Measurements from ENCODE around the gene ARFGEF3. TPM values are rescaled to one million over a fixed set of nuclear protein-coding genes. Genes with fewer than 3 reads are reported as not detected.

ARFGEF3 gene
- total and polyA plus RNA-seq, 2 experiments from 2014 or later = 5.8 to 24.6 TPM

GRCh38 chr6:138115201-138115600, 46.5 kb upstream of the ARFGEF3 start:
- peaks cover 7% of the 10 kb centered on the region; the same call in 1 of the 3 replicates for H3K36me3 Mint-ChIP-seq (ENCODE audit: low read depth)
- H3K4me2 ChIP-seq = no peak overlapping the region
- no peak for TF ChIP-seq CREB1 (CRISPR knock-in tag; IDR thresholded peaks at IDR 0.05; ENCODE audit: low read depth)
- TF ChIP-seq, protein P1, sequence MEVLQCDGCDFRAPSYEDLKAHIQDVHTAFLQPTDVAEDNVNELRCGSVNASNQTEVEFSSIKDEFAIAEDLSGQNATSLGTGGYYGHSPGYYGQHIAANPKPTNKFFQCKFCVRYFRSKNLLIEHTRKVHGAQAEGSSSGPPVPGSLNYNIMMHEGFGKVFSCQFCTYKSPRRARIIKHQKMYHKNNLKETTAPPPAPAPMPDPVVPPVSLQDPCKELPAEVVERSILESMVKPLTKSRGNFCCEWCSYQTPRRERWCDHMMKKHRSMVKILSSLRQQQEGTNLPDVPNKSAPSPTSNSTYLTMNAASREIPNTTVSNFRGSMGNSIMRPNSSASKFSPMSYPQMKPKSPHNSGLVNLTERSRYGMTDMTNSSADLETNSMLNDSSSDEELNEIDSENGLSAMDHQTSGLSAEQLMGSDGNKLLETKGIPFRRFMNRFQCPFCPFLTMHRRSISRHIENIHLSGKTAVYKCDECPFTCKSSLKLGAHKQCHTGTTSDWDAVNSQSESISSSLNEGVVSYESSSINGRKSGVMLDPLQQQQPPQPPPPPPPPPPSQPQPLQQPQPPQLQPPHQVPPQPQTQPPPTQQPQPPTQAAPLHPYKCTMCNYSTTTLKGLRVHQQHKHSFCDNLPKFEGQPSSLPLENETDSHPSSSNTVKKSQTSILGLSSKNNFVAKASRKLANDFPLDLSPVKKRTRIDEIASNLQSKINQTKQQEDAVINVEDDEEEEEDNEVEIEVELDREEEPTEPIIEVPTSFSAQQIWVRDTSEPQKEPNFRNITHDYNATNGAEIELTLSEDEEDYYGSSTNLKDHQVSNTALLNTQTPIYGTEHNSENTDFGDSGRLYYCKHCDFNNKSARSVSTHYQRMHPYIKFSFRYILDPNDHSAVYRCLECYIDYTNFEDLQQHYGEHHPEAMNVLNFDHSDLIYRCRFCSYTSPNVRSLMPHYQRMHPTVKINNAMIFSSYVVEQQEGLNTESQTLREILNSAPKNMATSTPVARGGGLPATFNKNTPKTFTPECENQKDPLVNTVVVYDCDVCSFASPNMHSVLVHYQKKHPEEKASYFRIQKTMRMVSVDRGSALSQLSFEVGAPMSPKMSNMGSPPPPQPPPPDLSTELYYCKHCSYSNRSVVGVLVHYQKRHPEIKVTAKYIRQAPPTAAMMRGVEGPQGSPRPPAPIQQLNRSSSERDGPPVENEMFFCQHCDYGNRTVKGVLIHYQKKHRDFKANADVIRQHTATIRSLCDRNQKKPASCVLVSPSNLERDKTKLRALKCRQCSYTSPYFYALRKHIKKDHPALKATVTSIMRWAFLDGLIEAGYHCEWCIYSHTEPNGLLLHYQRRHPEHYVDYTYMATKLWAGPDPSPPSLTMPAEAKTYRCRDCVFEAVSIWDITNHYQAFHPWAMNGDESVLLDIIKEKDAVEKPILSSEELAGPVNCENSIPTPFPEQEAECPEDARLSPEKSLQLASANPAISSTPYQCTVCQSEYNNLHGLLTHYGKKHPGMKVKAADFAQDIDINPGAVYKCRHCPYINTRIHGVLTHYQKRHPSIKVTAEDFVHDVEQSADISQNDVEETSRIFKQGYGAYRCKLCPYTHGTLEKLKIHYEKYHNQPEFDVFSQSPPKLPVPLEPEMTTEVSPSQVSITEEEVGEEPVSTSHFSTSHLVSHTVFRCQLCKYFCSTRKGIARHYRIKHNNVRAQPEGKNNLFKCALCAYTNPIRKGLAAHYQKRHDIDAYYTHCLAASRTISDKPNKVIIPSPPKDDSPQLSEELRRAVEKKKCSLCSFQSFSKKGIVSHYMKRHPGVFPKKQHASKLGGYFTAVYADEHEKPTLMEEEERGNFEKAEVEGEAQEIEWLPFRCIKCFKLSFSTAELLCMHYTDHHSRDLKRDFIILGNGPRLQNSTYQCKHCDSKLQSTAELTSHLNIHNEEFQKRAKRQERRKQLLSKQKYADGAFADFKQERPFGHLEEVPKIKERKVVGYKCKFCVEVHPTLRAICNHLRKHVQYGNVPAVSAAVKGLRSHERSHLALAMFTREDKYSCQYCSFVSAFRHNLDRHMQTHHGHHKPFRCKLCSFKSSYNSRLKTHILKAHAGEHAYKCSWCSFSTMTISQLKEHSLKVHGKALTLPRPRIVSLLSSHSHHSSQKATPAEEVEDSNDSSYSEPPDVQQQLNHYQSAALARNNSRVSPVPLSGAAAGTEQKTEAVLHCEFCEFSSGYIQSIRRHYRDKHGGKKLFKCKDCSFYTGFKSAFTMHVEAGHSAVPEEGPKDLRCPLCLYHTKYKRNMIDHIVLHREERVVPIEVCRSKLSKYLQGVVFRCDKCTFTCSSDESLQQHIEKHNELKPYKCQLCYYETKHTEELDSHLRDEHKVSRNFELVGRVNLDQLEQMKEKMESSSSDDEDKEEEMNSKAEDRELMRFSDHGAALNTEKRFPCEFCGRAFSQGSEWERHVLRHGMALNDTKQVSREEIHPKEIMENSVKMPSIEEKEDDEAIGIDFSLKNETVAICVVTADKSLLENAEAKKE (CRISPR knock-in tag; IDR thresholded peaks at IDR 0.05) = no peak
- TF ChIP-seq ZNF331 (CRISPR knock-in tag; IDR thresholded peaks at IDR 0.05; ENCODE audit: low read depth) = no peak
- TF ChIP-seq EZH2 (IDR thresholded peaks at IDR 0.05; ENCODE audit: low read depth, unreplicated experiment) = no peak
- no peak for TF ChIP-seq STAT1 (IDR thresholded peaks at IDR 0.05; ENCODE audit: unreplicated experiment)
- no peak for TF ChIP-seq CTCF (conservative IDR thresholded peaks at IDR 0.05; ENCODE audit: low read depth in 2 of 2)
- TF ChIP-seq, protein P2, sequence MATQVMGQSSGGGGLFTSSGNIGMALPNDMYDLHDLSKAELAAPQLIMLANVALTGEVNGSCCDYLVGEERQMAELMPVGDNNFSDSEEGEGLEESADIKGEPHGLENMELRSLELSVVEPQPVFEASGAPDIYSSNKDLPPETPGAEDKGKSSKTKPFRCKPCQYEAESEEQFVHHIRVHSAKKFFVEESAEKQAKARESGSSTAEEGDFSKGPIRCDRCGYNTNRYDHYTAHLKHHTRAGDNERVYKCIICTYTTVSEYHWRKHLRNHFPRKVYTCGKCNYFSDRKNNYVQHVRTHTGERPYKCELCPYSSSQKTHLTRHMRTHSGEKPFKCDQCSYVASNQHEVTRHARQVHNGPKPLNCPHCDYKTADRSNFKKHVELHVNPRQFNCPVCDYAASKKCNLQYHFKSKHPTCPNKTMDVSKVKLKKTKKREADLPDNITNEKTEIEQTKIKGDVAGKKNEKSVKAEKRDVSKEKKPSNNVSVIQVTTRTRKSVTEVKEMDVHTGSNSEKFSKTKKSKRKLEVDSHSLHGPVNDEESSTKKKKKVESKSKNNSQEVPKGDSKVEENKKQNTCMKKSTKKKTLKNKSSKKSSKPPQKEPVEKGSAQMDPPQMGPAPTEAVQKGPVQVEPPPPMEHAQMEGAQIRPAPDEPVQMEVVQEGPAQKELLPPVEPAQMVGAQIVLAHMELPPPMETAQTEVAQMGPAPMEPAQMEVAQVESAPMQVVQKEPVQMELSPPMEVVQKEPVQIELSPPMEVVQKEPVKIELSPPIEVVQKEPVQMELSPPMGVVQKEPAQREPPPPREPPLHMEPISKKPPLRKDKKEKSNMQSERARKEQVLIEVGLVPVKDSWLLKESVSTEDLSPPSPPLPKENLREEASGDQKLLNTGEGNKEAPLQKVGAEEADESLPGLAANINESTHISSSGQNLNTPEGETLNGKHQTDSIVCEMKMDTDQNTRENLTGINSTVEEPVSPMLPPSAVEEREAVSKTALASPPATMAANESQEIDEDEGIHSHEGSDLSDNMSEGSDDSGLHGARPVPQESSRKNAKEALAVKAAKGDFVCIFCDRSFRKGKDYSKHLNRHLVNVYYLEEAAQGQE (IDR thresholded peaks at IDR 0.05; ENCODE audit: unreplicated experiment) = no peak
- TF ChIP-seq NANOG (IDR thresholded peaks at IDR 0.05; ENCODE audit: borderline replicate concordance) = no peak
- TF ChIP-seq, protein P3, sequence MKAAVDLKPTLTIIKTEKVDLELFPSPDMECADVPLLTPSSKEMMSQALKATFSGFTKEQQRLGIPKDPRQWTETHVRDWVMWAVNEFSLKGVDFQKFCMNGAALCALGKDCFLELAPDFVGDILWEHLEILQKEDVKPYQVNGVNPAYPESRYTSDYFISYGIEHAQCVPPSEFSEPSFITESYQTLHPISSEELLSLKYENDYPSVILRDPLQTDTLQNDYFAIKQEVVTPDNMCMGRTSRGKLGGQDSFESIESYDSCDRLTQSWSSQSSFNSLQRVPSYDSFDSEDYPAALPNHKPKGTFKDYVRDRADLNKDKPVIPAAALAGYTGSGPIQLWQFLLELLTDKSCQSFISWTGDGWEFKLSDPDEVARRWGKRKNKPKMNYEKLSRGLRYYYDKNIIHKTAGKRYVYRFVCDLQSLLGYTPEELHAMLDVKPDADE (IDR thresholded peaks at IDR 0.05) = no peak
- TF ChIP-seq POLR2AphosphoS5 (IDR thresholded peaks at IDR 0.05; ENCODE audit: low read depth) = no peak
- TF ChIP-seq ZNF114 (CRISPR knock-in tag; IDR thresholded peaks at IDR 0.05) = no peak
- no peak overlapping the region for H2AFZ ChIP-seq
- peaks cover 9% of the 10 kb centered on the region for H3K4me1 Mint-ChIP-seq
- H3F3A ChIP-seq (replicated peaks; ENCODE audit: low read depth) = no peaks in the 10 kb centered on the region
- peaks cover 8% of the 10 kb centered on the region for H3K9me3 Mint-ChIP-seq
- no peak overlapping the region for H3K27ac ChIP-seq (ENCODE audit: low read depth)
- H3K4me3 ChIP-seq = no peak overlapping the region
- DNase-seq (ENCODE audit: low spot score) (no peak), ATAC-seq (no peak)
- no peak overlapping the region for H3K27ac Mint-ChIP-seq
- no peaks in the 10 kb centered on the region for H3K79me2 ChIP-seq (replicated peaks; ENCODE audit: insufficient read depth)
- no peaks in the 10 kb centered on the region for H3K9me2 ChIP-seq (ENCODE audit: insufficient read depth)
- H3K27me3 Mint-ChIP-seq (ENCODE audit: insufficient read depth, low read depth, poor library complexity) = peaks cover 2% of the 10 kb centered on the region
- H3K36me3 ChIP-seq (ENCODE audit: insufficient read depth) = no peaks in the 10 kb centered on the region
- H3K4me1 ChIP-seq (ENCODE audit: insufficient read depth) = no peaks in the 10 kb centered on the region
- no peaks in the 10 kb centered on the region for H3K27me3 ChIP-seq (ENCODE audit: insufficient read depth)
- H4K20me1 ChIP-seq (replicated peaks; ENCODE audit: insufficient read depth) = no peaks in the 10 kb centered on the region
- H3K4me3 Mint-ChIP-seq = no peak overlapping the region
